IMR-90 (cell line): ENCODE measurements around the gene NPFFR2. TPM values are rescaled to one million over a fixed set of nuclear protein-coding genes. Genes with fewer than 3 reads are reported as not detected.

Experiments used
- ATAC-seq: fragments of 200-7000 bp; cut with Tn5 transposase; 2 replicates; pipeline ENCODE4 v1.9.1; 2020; ENCODE audit warnings: low read depth, mild to moderate bottlenecking, moderate library complexity
- BruUV-seq: library from RNA; stranded (reverse); fragments of 400-500 nt; replicated peaks from 2 replicates; lab custom pipeline; 2021; lab: Mats Ljungman, UMichigan
- CTCF ChIA-PET: fragments of 300-600 bp; formaldehyde crosslinking; extraction: SDS; loops from one replicate; lab custom pipeline; 2021; ENCODE audit warnings: antibody characterized with exemption; lab: Yijun Ruan, JAX
- POLR2A ChIA-PET: fragments of 300-600 bp; sonication (Branson Sonifier 250); formaldehyde crosslinking; loops from one replicate; lab custom pipeline; 2022; ENCODE audit warnings: antibody characterized with exemption; ENCODE audit not compliant: unreplicated experiment; lab: Charles Lee
- DNase-seq: peaks from one replicate; pipeline ENCODE4 v3.0.0; 2013
- H2AFZ ChIP-seq: replicated peaks from 2 replicates; pipeline ENCODE3; 2013; ENCODE audit warnings: low read length, mild to moderate bottlenecking; ENCODE audit not compliant: poor library complexity
- H2AK5ac ChIP-seq: 2 replicates; pipeline ENCODE4 v1.6.1; 2013; ENCODE audit warnings: low read depth, low read length, inconsistent platforms
- H2AK9ac ChIP-seq: replicated peaks from 2 replicates; pipeline ENCODE3; 2013; ENCODE audit warnings: mild to moderate bottlenecking, low read depth, low read length, moderate library complexity; ENCODE audit not compliant: poor library complexity
- H2BK120ac ChIP-seq: 2 replicates; pipeline ENCODE4 v1.6.1; 2013; ENCODE audit warnings: low read depth, low read length, inconsistent platforms
- H2BK15ac ChIP-seq: 3 replicates; pipeline ENCODE4 v1.6.1; 2013; ENCODE audit warnings: low read depth, low read length, inconsistent platforms
- H2BK20ac ChIP-seq: 2 replicates; pipeline ENCODE4 v1.6.1; 2013; ENCODE audit warnings: low read depth, mild to moderate bottlenecking, inconsistent platforms, low read length, moderate library complexity
- H2BK5ac ChIP-seq: 2 replicates; pipeline ENCODE4 v1.6.1; 2013; ENCODE audit warnings: mild to moderate bottlenecking, low read depth, low read length, inconsistent platforms; ENCODE audit not compliant: poor library complexity, severe bottlenecking
- H3K14ac ChIP-seq: replicated peaks from 2 replicates; pipeline ENCODE4 v1.6.1; 2013; ENCODE audit warnings: low read depth, low read length, inconsistent platforms
- H3K18ac ChIP-seq: 2 replicates; pipeline ENCODE4 v1.6.1; 2013; ENCODE audit warnings: low read depth, low read length, control low read depth
- H3K23ac ChIP-seq: 2 replicates; pipeline ENCODE4 v1.6.1; 2013; ENCODE audit warnings: low read depth, low read length, inconsistent platforms
- H3K27ac ChIP-seq: 2 replicates; pipeline ENCODE4 v1.5.1; 2013; ENCODE audit warnings: mild to moderate bottlenecking, control low read depth, low read length; ENCODE audit not compliant: insufficient read depth
- H3K27me3 ChIP-seq: 2 replicates; pipeline ENCODE4 v1.6.1; 2013; ENCODE audit warnings: low read length; ENCODE audit not compliant: control insufficient read depth, insufficient read depth
- H3K36me3 ChIP-seq: 2 replicates; pipeline ENCODE4 v1.6.1; 2013; ENCODE audit warnings: low read length, mixed read lengths; ENCODE audit not compliant: control insufficient read depth, insufficient read depth
- H3K4ac ChIP-seq: 2 replicates; pipeline ENCODE4 v1.6.1; 2013; ENCODE audit warnings: low read depth, low read length, inconsistent platforms
- H3K4me1 ChIP-seq: 2 replicates; pipeline ENCODE4 v1.6.1; 2013; ENCODE audit warnings: low read length, mixed read lengths; ENCODE audit not compliant: control insufficient read depth, insufficient read depth
- H3K4me2 ChIP-seq: 2 replicates; pipeline ENCODE4 v1.6.1; 2013; ENCODE audit warnings: low read depth, mild to moderate bottlenecking, control low read depth, low read length, moderate library complexity
- H3K4me3 ChIP-seq: 2 replicates; pipeline ENCODE4 v1.5.1; 2013; ENCODE audit warnings: low read depth, mild to moderate bottlenecking, control low read depth, low read length, moderate library complexity; ENCODE audit not compliant: insufficient read depth
- H3K56ac ChIP-seq: 2 replicates; pipeline ENCODE4 v1.6.1; 2013; ENCODE audit warnings: low read length, inconsistent platforms; ENCODE audit not compliant: insufficient read depth; ENCODE audit errors: extremely low read depth
- H3K79me1 ChIP-seq, 2 experiments: 2 replicates each; pipeline ENCODE4 v1.6.1; 2013; ENCODE audit warnings: low read length in 2 of 2, inconsistent platforms in 1 of 2, low read depth in 1 of 2
- H3K9ac ChIP-seq: 2 replicates; pipeline ENCODE4 v1.6.1; 2013; ENCODE audit warnings: low read depth, low read length, control low read depth
- H3K9me1 ChIP-seq: 2 replicates; pipeline ENCODE4 v1.6.1; 2013; ENCODE audit warnings: low read length, inconsistent platforms; ENCODE audit not compliant: insufficient read depth
- H3K9me3 ChIP-seq: 2 replicates; pipeline ENCODE4 v1.6.1; 2013; ENCODE audit warnings: low read length; ENCODE audit not compliant: control insufficient read depth, insufficient read depth
- H4K20me1 ChIP-seq: 2 replicates; pipeline ENCODE4 v1.6.1; 2013; ENCODE audit warnings: low read length, inconsistent platforms; ENCODE audit not compliant: insufficient read depth
- H4K5ac ChIP-seq: 2 replicates; pipeline ENCODE4 v1.6.1; 2013; ENCODE audit warnings: mild to moderate bottlenecking, low read depth, low read length, control low read depth
- H4K8ac ChIP-seq, 2 experiments: 2 replicates each; pipeline ENCODE4 v1.6.1; 2013; ENCODE audit warnings: low read depth in 2 of 2, low read length in 2 of 2, control low read depth in 1 of 2, inconsistent platforms in 1 of 2
- H4K91ac ChIP-seq: 2 replicates; pipeline ENCODE4 v1.6.1; 2013; ENCODE audit warnings: low read depth, low read length, inconsistent platforms; ENCODE audit not compliant: insufficient read depth
- BHLHE40 ChIP-seq: fragments of 150-350 bp; IDR thresholded peaks from 2 replicates; pipeline ENCODE4 v1.6.1; 2016; ENCODE audit warnings: mild to moderate bottlenecking, low read depth, low read length
- CEBPB ChIP-seq: IDR thresholded peaks from 2 replicates; pipeline ENCODE4 v1.6.1; 2012; ENCODE audit warnings: low read depth, low read length, improper control_type of control experiment
- CHD1 ChIP-seq: IDR thresholded peaks from 2 replicates; pipeline ENCODE4 v1.6.1; 2012; ENCODE audit warnings: low read depth, low read length, improper control_type of control experiment
- CTCF ChIP-seq: conservative IDR thresholded peaks from 2 replicates; pipeline ENCODE4 v1.5.1; 2012; ENCODE audit warnings: mild to moderate bottlenecking, low read depth, low read length, improper control_type of control experiment
- ELK1 ChIP-seq: fragments of 150-350 bp; IDR thresholded peaks from 2 replicates; pipeline ENCODE4 v1.6.1; 2016; ENCODE audit warnings: low read depth, mild to moderate bottlenecking, low read length, moderate library complexity, borderline replicate concordance
- FOS ChIP-seq: fragments of 150-350 bp; IDR thresholded peaks from 2 replicates; pipeline ENCODE4 v1.6.1; 2016; ENCODE audit warnings: low read depth, low read length
- MAFK ChIP-seq: IDR thresholded peaks from 2 replicates; pipeline ENCODE4 v1.6.1; 2012; ENCODE audit warnings: low read depth, low read length, improper control_type of control experiment
- MAZ ChIP-seq: IDR thresholded peaks from 2 replicates; pipeline ENCODE4 v1.6.1; 2012; ENCODE audit warnings: low read depth, mild to moderate bottlenecking, low read length, improper control_type of control experiment, moderate library complexity, borderline replicate concordance
- MXI1 ChIP-seq: IDR thresholded peaks from 2 replicates; pipeline ENCODE4 v1.6.1; 2012; ENCODE audit warnings: low read depth, mild to moderate bottlenecking, low read length, moderate library complexity, borderline replicate concordance
- NFE2L2 ChIP-seq: fragments of 150-350 bp; IDR thresholded peaks from 2 replicates; pipeline ENCODE4 v1.6.1; 2016; ENCODE audit warnings: low read depth, mild to moderate bottlenecking, low read length
- POLR2A ChIP-seq: IDR thresholded peaks from 2 replicates; pipeline ENCODE4 v1.6.1; 2012; ENCODE audit warnings: mild to moderate bottlenecking, low read depth, low read length
- RAD21 ChIP-seq: IDR thresholded peaks from 2 replicates; pipeline ENCODE4 v1.6.1; 2012; ENCODE audit warnings: low read length, improper control_type of control experiment
- RCOR1 ChIP-seq: IDR thresholded peaks from 2 replicates; pipeline ENCODE4 v1.6.1; 2012; ENCODE audit warnings: mild to moderate bottlenecking, low read length, improper control_type of control experiment; ENCODE audit not compliant: insufficient replicate concordance
- RFX5 ChIP-seq: IDR thresholded peaks from 2 replicates; pipeline ENCODE4 v1.8.0; 2012; ENCODE audit warnings: low read depth, mild to moderate bottlenecking, low read length, moderate library complexity
- SMC3 ChIP-seq: fragments of 150-350 bp; IDR thresholded peaks from 2 replicates; pipeline ENCODE4 v1.6.1; 2016; ENCODE audit warnings: low read depth, mild to moderate bottlenecking, antibody characterized with exemption, low read length, moderate library complexity
- USF2 ChIP-seq: fragments of 150-350 bp; IDR thresholded peaks from 2 replicates; pipeline ENCODE4 v1.6.1; 2017; ENCODE audit warnings: mild to moderate bottlenecking, antibody characterized with exemption, low read length, low read depth
- WGBS, 2 experiments: methylation state at CpG; one replicate each; pipeline versions ENCODE4 v1.1.5 to v1.1.7; 2013; ENCODE audit warnings: missing lambda C conversion rate in 2 of 2; ENCODE audit not compliant: insufficient read length in 1 of 2; ENCODE audit errors: extremely low coverage in 2 of 2; 5-methylcytosine and 5-hydroxymethylcytosine counted together
- dilution Hi-C: fragments of 300-500 bp; cut with HindIII; formaldehyde crosslinking; loops from one replicate; pipeline ENCODE4 v1.14.3; 2018; ENCODE audit warnings: low sequenced_read_pairs; ENCODE audit not compliant: unreplicated experiment
- in situ Hi-C: fragments of 300-500 bp; cut with MboI; formaldehyde crosslinking; loops from 3 replicates; pipeline ENCODE4 v1.14.3; 2019; ENCODE audit warnings: low sequenced_read_pairs, inconsistent platforms, mixed read lengths
- intact Hi-C: fragments of 100-400 bp; cut with micrococcal nuclease; formaldehyde crosslinking; loops from 2 replicates; pipeline ENCODE4 v1.10.0; 2022
- polyA plus RNA-seq, 3 experiments: library from polyadenylated mRNA; depleted of rRNA; stranded (reverse); fragments of >200 nt; gene quantifications; 2 replicates each; pipeline ENCODE4 v1.2.3, GENCODE V29; 2012; ENCODE audit warnings: low replicate concordance in 1 of 3
- total RNA-seq: library from RNA; depleted of rRNA; stranded (reverse); fragments of >200 nt; gene quantifications from 2 replicates; pipeline ENCODE4 v1.2.3, GENCODE V29; 2012

Gene NPFFR2
- total and polyA plus RNA-seq, 2 of the 4 experiments (the other 2 are of a cell fraction), result not detected

- H3K27me3 ChIP-seq, result no peaks in the 10 kb centered on the region
- TF ChIP-seq MAZ (no peak), ELK1 (no peak), CEBPB (no peak), MXI1 (no peak), NFE2L2 (no peak), CHD1 (no peak), USF2 (no peak), MAFK (no peak), RAD21 (no peak), RCOR1 (no peak), BHLHE40 (no peak), FOS (no peak), RFX5 (no peak), CTCF (no peak), SMC3 (no peak), POLR2A (no peak)
- H4K5ac ChIP-seq, result no peak overlapping the region
- H3K27ac ChIP-seq, result no peak overlapping the region
- H3K36me3 ChIP-seq, result no peaks in the 10 kb centered on the region
- in situ Hi-C loops (no loop called here), intact Hi-C loops (no loop called here), dilution Hi-C loops (no loop called here)
- no peak overlapping the region for H3K23ac ChIP-seq
- no peak overlapping the region for H4K8ac ChIP-seq
- no peaks in the 10 kb centered on the region for H3K79me1 ChIP-seq
- ATAC-seq, result no peak
- H2AK5ac ChIP-seq, result no peak overlapping the region
- ChIA-PET POLR2A (no interaction called here), CTCF (no interaction called here)
- no peak overlapping the region for H3K18ac ChIP-seq
- no peaks in the 10 kb centered on the region for H3K9me3 ChIP-seq
- no peak overlapping the region for H2BK20ac ChIP-seq
- no peak overlapping the region for H2BK120ac ChIP-seq
- H3K9me1 ChIP-seq, result no peaks in the 10 kb centered on the region
- no peak overlapping the region for H3K9ac ChIP-seq
- BruUV-seq, result no TSS peak
- H4K20me1 ChIP-seq, result no peaks in the 10 kb centered on the region
- no peak overlapping the region for H3K14ac ChIP-seq
- no peak overlapping the region for H3K4ac ChIP-seq
- H4K91ac ChIP-seq, result no peak overlapping the region
- H3K4me2 ChIP-seq, result no peak overlapping the region
- DNase-seq, result no peak
- H2AK9ac ChIP-seq, result no peak overlapping the region
- H2AFZ ChIP-seq, result no peak overlapping the region
- no peak overlapping the region for H2BK15ac ChIP-seq
- H2BK5ac ChIP-seq, result no peak overlapping the region
- no peak overlapping the region for H3K56ac ChIP-seq
- no peak overlapping the region for H3K4me3 ChIP-seq
- no CpG with 5 or more reads among the region's 1 CpG for WGBS, 2 experiments
- H3K4me1 ChIP-seq, result no peaks in the 10 kb centered on the region
These were observed 140.0 kb downstream of the NPFFR2 start for GRCh38 chr4:72171761-72172160.
